WI38 (cell line): ENCODE data around the gene ERMARD.

ENCODE experiments used
- H3K4me3 ChIP-seq: 2 replicates; pipeline ENCODE4 v1.5.1; 2011; ENCODE audit warnings: low read depth, mild to moderate bottlenecking, control low read depth, low read length
- CTCF ChIP-seq: IDR thresholded peaks from 2 replicates; pipeline ENCODE4 v1.5.1; 2012; ENCODE audit warnings: low read depth, mild to moderate bottlenecking, control low read depth, low read length

Gene ERMARD

GRCh38 chr6:169751242-169752073 is at the start of gene ERMARD, which contains the start of gene DYNLT2:
TSS of gene ERMARD (plus strand) at chr6:169751622. CDS start at chr6:169751658, 36 bp downstream.
TSS of gene DYNLT2 (minus strand) at chr6:169751572. CDS start at chr6:169751458, 114 bp downstream.
- TF ChIP-seq CTCF: 0 out of 2 replicates have a peak, but pooled peaks have one; percentile 3
- peak within 1 kb of the TSS; percentile 92 for H3K4me3 ChIP-seq

GRCh38 chr6:169701954-169702839 is 49.2 kb upstream of the ERMARD start, which contains the start of the genes C6orf120 and WDR27:
TSS of gene C6orf120 (plus strand) at chr6:169702126. CDS start at chr6:169702460, 334 bp downstream.
TSS of gene WDR27 (minus strand) at chr6:169702029. CDS start at chr6:169689005, 13,024 bp downstream.
- peak within 1 kb of the TSS; percentile 92 for H3K4me3 ChIP-seq
- TF ChIP-seq CTCF: no peak

GRCh38 chr6:169702840-169703246 is 48.6 kb upstream of the ERMARD start:
- H3K4me3 ChIP-seq: peak overlapping the region; percentile 92
- TF ChIP-seq CTCF: no peak

- H3K4me3 ChIP-seq: no peak overlapping the region
These were observed 43.6 kb upstream of the ERMARD start for GRCh38 chr6:169707772-169708171.

GRCh38 chr6:169709293-169709692 is 42.1 kb upstream of the ERMARD start:
- no peak for TF ChIP-seq CTCF
- H3K4me3 ChIP-seq: no peak overlapping the region

More at GRCh38 chr6:169707772-169708171, 43.6 kb upstream of the ERMARD start:
- TF ChIP-seq CTCF: no peak

- no peak overlapping the region for H3K4me3 ChIP-seq
- no peak for TF ChIP-seq CTCF
These were observed 41.4 kb upstream of the ERMARD start for GRCh38 chr6:169710009-169710408.
